ENCODE measurements around the gene UAP1L1.

The UAP1L1 gene

DNA sequence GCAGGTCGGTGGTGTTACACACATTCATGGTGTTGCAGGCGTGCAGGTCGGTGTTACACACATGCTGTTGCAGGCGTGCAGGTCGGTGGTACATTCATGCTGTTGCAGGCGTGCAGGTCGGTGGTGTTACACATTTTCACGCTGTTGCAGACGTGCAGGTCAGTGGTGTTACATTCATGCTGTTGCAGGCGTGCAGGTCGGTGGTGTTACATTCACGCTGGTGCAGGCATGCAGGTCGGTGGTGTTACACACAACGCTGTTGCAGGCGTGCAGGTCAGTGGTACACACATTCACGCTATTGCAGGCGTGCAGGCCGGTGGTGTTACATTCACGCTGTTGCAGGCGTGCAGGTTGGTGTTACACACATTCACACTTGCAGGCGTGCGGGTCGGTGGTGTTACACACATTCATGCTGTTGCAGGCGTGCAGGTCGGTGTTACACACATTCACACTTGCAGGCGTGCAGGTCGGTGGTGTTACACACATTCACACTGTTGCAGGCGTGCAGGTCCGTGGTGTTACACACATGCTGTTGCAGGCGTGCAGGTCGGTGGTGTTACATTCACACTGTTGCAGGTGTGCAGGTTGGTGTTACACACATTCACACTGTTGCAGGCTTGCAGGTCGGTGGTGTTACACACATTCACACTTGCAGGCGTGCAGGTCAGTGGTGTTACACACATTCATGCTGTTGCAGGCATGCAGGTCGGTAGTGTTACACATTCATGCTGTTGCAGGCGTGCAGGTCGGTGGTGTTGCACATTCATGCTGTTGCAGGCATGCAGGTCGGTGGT, 26.1 kb downstream of the UAP1L1 start:
- no peak for DNase-seq

DNA sequence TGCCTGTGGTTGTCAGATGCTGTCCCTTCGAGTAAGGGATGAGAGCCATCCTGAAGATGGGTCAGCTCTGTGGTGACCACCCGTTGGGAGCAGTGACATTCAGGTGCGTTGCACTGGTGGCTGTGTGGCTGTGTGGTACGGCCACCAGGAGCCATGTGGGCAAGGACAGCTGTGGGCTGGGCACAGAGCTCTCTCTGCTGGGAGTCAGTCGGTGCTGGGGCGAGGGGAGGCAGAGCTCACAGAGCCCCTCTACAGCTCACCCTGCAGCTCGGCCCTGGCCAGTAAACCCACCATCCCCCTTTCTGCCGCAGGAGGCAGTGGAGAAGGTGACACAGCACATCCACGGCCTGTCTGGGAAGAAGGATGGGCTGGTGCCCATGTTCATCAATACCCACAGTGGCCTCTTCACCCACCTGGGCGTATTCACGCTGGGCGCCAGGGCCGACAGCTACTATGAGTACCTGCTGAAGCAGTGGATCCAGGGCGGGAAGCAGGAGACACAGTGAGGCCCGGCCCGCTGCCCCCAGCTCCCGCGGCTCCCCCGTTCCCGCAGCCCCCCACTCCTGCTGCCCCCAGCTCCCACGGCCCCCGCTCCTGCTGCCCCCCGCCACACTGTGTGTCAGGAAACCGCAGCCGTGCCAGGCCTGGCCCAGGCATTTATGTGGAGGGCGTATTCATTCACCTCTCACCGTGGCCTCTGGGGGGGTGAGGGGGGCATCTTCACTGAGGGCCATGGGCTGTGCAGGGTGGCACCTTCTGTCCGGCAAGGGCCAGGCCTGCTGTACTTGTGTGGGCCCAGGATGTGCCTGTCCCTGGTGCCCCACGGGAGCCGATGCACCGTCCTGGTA, 28.7 kb downstream of the UAP1L1 start:
- DNase-seq, result no peak

- DNase-seq, result no peak
Measured at GRCh38 chr9:137106662-137107250, 29.4 kb downstream of the UAP1L1 start.

DNA sequence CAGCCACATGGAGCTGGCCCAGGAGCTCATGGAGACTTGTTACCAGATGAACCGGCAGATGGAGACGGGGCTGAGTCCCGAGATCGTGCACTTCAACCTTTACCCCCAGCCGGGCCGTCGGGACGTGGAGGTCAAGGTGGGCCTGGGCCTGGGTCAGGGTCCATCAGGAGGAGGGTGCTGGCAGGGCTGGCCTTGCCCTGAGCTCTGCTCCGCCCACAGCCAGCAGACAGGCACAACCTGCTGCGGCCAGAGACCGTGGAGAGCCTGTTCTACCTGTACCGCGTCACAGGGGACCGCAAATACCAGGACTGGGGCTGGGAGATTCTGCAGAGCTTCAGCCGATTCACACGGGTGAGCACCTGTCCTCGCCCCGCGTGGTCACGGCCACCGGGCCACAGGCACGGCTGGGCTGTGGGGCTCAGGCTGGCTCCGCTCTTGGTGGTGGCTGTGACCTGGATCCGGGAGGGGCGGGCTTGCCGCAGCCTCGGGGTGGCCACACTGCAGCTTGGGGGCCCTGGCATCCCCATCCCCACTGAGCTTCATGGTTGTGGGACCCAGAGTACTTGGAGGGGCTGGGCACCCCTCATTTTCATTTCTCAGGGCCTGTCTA, 30.1 kb downstream of the UAP1L1 start:
- no peak for DNase-seq

DNA sequence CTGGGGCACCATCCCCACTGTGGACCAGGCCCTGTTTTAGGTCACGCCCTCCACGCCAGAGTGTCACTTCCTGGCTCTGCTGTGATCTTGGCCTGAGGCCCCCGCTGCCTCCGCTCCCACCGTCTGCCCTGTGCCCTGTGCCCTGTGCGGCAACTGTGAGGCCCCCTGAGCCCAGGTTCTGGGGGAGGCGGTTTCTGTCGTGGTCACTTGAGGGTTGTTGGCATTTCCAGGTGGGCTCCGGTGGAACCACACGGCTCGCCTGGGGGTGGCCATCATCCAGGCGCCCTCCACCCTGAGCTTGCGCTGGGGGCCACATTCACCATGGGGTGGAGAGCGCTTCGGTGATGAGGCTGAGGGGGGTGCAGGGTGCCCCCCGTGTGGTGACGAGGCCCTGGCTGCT, 30.7 kb downstream of the UAP1L1 start:
- no peak for DNase-seq

GRCh38 chr9:137108608-137109249, 31.4 kb downstream of the UAP1L1 start:
- no peak for DNase-seq

DNA sequence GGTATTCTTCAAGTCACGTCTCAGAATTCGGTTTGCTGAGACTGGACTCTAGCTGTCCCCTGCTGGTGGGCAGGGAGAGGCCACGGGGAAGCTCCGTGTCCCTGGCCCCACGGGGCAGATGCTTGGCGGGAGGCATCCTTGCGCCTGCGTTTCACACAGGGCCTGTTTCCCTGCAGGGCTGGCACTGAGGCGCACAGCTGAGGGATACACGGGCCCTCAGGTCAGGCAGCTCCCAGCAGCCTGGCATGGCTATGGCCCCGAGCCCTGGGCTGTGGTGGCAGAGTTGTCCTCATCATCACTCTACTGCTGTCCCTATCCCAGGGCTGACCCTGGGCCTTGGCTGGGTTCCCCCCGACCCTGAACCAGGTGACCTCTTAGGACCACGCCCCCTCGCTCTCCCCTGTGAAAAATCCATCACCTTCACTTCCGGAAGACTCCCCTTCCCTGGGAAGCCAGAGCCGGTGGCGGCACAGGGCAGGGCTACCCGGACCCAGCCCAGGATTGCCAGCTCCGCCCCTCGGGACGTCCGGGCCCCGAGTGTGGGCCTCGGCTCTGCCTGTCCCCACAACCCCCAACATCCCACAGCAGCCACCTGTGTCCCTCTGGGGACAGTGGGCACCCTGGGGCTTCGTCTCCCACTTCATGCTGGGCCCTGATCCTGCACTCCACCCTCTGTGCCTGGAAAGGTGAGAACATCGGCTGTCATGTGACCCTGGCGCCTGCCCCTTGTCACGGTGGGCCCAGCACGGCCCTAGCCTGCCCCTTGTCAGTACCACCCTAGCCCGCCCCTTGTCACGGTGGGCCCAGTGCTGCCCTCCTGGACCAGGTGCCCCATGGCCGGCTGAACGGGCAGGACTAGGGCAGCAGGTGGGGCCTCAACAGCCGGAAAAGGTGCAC, 32.2 kb downstream of the UAP1L1 start:
- DNase-seq, result no peak

- DNase-seq, result no peak
Measured at GRCh38 chr9:137110147-137110910, 33.0 kb downstream of the UAP1L1 start.

GRCh38 chr9:137110911-137111787, 33.8 kb downstream of the UAP1L1 start:
- no peak for DNase-seq

- DNase-seq, result no peak
Measured at GRCh38 chr9:137111788-137112563, 34.7 kb downstream of the UAP1L1 start.

DNA sequence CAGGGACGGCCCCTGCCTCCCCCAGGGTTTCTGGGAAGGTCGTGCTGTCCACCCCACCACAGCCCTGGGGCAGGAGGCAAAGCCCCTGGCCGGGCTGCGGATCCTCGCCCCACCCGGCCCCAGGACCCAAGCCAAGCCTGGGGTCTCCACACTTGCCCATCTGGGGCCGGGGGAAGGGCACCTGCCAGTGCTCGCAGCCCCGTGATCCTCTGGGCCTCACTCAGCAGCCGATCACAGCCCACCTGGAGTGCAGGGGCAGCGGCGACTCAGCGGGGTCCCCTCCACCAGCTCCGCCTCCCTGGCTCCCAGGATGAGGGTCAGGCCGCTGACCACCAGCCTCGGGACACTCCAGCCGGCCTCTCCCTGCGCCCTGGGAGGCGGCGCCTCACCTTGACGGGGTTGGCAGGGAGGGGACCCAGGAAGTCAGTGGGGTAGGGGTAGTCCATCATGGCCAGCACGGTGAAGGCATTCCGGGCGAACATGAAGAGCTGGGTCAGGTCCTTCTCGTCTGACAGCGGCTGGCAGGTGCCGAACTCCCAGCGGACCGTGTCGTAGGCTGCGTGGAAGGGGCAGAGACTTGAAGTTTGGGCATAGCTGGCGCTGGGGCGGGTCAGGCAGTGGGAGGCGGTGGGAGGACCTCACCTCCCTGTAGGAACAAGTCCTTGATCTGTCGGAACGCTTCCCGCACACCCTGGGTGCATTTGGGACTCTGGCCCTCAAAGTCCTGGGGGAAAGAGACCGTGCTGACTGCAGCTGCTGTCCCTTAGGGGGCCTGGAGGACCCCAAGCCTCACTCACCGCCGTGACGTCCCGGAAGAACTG, 35.5 kb downstream of the UAP1L1 start:
- no peak for DNase-seq

DNA sequence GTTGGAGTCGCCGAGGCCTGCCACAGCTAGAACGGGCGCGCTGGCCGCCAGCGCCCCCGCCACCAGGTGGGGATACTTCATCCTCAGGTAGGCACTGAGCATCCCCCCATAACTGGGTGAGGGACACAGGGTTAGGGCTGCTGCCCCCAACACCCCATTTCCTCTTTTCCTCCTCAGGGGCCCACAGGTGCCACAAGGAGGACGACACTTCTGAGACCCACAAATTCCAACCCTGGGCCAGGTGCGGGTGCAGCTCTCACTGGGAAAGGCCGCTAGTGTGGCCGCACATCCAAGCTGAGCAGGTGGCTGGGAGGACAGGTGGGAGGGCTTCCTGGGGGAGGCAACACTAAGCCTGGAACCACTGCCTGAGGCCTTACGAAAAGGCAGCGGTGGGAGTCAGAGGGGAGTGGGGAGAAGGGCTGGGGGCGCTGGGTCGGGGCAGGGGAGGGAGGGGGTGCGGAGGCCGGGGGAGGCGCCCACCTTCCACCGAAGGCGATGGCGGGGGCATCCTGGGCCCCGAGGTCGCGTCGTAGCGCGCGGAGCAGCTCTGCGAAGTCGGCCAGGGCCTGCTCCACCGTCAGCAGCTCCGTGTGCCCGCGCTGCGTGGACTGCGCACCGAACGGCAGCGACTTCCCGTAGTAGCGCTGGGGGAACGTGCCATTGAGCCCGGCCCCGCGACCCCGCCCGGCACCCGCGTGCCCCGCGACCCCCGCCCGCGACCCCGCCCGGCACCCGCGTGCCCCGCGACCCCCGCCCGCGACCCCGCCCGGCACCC, 36.3 kb downstream of the UAP1L1 start:
- DNase-seq, result no peak

- DNase-seq, result no peak
Measured at GRCh38 chr9:137114220-137114612, 36.9 kb downstream of the UAP1L1 start.

DNA sequence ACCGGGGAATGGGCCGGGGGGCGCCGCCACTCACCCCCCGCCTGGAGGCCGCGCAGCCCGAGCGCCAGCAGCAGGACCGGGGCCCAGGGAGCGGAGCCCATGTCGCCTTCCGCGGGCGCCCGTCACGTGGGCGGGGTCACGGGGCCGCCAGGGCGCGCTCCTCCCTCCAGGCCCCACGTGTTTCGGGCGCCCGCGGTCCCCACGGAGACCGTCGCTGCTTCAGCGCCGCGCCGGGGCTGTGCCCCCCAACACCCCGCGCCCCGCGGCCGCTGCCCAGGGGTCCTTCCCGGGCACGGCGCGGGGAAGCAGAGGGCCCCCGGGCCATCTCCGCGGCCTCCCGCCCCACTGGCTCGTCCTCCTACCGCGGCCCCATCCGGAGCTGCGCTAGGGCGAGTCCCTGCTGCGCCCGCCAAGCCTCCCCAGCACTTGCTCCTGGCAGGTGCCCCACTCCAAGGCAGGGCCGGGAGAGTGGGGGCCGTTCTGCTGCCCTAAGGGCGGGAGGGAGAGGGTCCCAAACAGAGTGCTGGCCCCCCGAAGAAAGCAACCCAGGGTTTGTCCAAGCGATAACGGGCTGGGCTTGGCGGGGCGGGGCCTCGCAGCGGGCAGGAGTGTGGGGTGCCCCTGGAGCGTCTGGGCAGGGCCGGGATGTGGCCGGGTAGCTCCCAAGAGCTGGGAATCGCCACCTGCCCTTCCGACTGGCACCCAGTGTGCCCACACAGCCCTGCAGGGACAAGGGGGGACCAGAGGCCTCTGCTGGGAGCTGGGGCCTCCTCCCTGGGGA, 37.5 kb downstream of the UAP1L1 start, which contains the start of gene DPP7:
Gene DPP7 (minus strand): TSS at position 121 of the 781 bp plus-strand sequence. CDS start 20 bp downstream, at position 101.
- peak; percentile 49 to 76 (median 56) for DNase-seq

- DNase-seq, result no peak
Measured at GRCh38 chr9:137115394-137116026, 38.2 kb downstream of the UAP1L1 start.

- DNase-seq, result no peak
Measured at GRCh38 chr9:137116027-137116507, 38.8 kb downstream of the UAP1L1 start.
